ENCODE data around the gene LYRM4. TPM values are rescaled to one million over a fixed set of nuclear protein-coding genes. Genes with fewer than 3 reads are reported as not detected.

Gene LYRM4
- total and polyA plus RNA-seq, 9 of the 15 experiments (the other 6 are each of a cell fraction or from before 2014, with no cell fraction given): 24.2 to 69.4 (median 41.8) TPM

- no peak for TF ChIP-seq NR0B1 (IDR thresholded peaks at IDR 0.05; ENCODE audit: partially characterized antibody)
- TF ChIP-seq ELF2 (CRISPR knock-in tag; IDR thresholded peaks at IDR 0.05): no peak
- TF ChIP-seq ZBTB26 (CRISPR knock-in tag; IDR thresholded peaks at IDR 0.05): no peak
- TF ChIP-seq REST (IDR thresholded peaks at IDR 0.05; ENCODE audit: borderline replicate concordance): peak; percentile 86
- no peak for TF ChIP-seq REST (CRISPR knock-in tag; IDR thresholded peaks at IDR 0.05; ENCODE audit: low read depth)
- TF ChIP-seq TFAM (CRISPR knock-in tag; conservative IDR thresholded peaks at IDR 0.05): no peak
- TF ChIP-seq MEIS2 (IDR thresholded peaks at IDR 0.05; ENCODE audit: partially characterized antibody): peak; percentile 49
- TF ChIP-seq PBX2 (CRISPR knock-in tag; IDR thresholded peaks at IDR 0.05; ENCODE audit: low read depth): no peak
- TF ChIP-seq PBX2 (tag; conservative IDR thresholded peaks at IDR 0.05; ENCODE audit: low read depth): peak; percentile 68
These were observed 117.0 kb downstream of the LYRM4 start (continued) for GRCh38 chr6:5143634-5144311.

Data from K562 (cell line).